Liver (tissue), 9 donors: ENCODE results near the gene SPINK1. TPM values are rescaled to one million over a fixed set of nuclear protein-coding genes. Genes with fewer than 3 reads are reported as not detected.

Experiments used
- DNase-seq: peaks from one replicate; pipeline ENCODE4 v3.0.0-alpha.2; 2017; ENCODE audit warnings: low spot score
- H3K27ac ChIP-seq, 2 donors: one replicate each; pipeline ENCODE4 v1.7.0; 2013; ENCODE audit warnings: inconsistent platforms in 2 of 2, low read length in 2 of 2, control low read depth in 1 of 2, low read depth in 1 of 2, mild to moderate bottlenecking in 1 of 2
- H3K27me3 ChIP-seq, 4 donors: one replicate each; pipeline versions ENCODE4 v1.6.1 to v1.7.0; 2013; ENCODE audit warnings: low read length in 3 of 4, inconsistent platforms in 1 of 4, mild to moderate bottlenecking in 1 of 4, moderate library complexity in 1 of 4; ENCODE audit not compliant: control insufficient read depth in 4 of 4, insufficient read depth in 4 of 4
- H3K36me3 ChIP-seq, 4 donors: one replicate each; pipeline versions ENCODE4 v1.6.1 to v1.7.0; 2013; ENCODE audit warnings: low read length in 3 of 4, mild to moderate bottlenecking in 3 of 4, low read depth in 1 of 4, moderate library complexity in 1 of 4; ENCODE audit not compliant: control insufficient read depth in 4 of 4, insufficient read depth in 3 of 4
- H3K4me1 ChIP-seq, 4 donors: one replicate each; pipeline versions ENCODE4 v1.6.1 to v1.7.0; 2013; ENCODE audit warnings: low read length in 3 of 4, mild to moderate bottlenecking in 3 of 4, moderate library complexity in 1 of 4; ENCODE audit not compliant: control insufficient read depth in 4 of 4, insufficient read depth in 4 of 4
- H3K4me3 ChIP-seq, 3 donors: one replicate each; pipeline versions ENCODE4 v1.6.1 to v1.7.0; 2013; ENCODE audit warnings: low read length in 3 of 3, control low read depth in 1 of 3, low read depth in 1 of 3, mild to moderate bottlenecking in 1 of 3
- H3K9ac ChIP-seq, 2 donors: one replicate each; pipeline ENCODE4 v1.7.0; 2013; ENCODE audit warnings: low read length in 2 of 2, mild to moderate bottlenecking in 2 of 2, moderate library complexity in 2 of 2, control low read depth in 1 of 2, low read depth in 1 of 2
- H3K9me3 ChIP-seq, 4 donors: one replicate each; pipeline versions ENCODE4 v1.6.1 to v1.7.0; 2013; ENCODE audit warnings: low read length in 3 of 4; ENCODE audit not compliant: control insufficient read depth in 4 of 4
- EGR1 ChIP-seq, 2 donors: IDR thresholded peaks; 2 replicates each; pipeline ENCODE4 v1.6.1; 2016 to 2018; ENCODE audit warnings: antibody characterized with exemption in 2 of 2, low read depth in 2 of 2
- FOXA1 ChIP-seq: IDR thresholded peaks from 2 replicates; pipeline ENCODE4 v1.6.1; 2016; ENCODE audit warnings: antibody characterized with exemption
- FOXA2 ChIP-seq: IDR thresholded peaks from 2 replicates; pipeline ENCODE4 v1.6.1; 2016; ENCODE audit warnings: antibody characterized with exemption
- GABPA ChIP-seq, 2 donors: IDR thresholded peaks in 1 of 2; conservative IDR thresholded peaks in 1 of 2; 2 replicates each; pipeline ENCODE4 v1.6.1; 2016; ENCODE audit warnings: antibody characterized with exemption in 2 of 2, mild to moderate bottlenecking in 1 of 2, moderate library complexity in 1 of 2
- HNF4A ChIP-seq, 2 donors: conservative IDR thresholded peaks; 2 replicates each; pipeline ENCODE4 v1.6.1; 2016; ENCODE audit warnings: antibody characterized with exemption in 2 of 2, mild to moderate bottlenecking in 2 of 2
- HNF4G ChIP-seq: IDR thresholded peaks from 2 replicates; pipeline ENCODE4 v1.6.1; 2016; ENCODE audit warnings: antibody characterized with exemption
- JUND ChIP-seq, 2 donors: IDR thresholded peaks; 2 replicates each; pipeline ENCODE4 v1.6.1; 2016; ENCODE audit warnings: antibody characterized with exemption in 2 of 2
- NR2F2 ChIP-seq: IDR thresholded peaks from 2 replicates; pipeline ENCODE4 v1.6.1; 2016; ENCODE audit warnings: antibody characterized with exemption
- RAD21 ChIP-seq, 2 donors: IDR thresholded peaks; 2 replicates each; pipeline ENCODE4 v1.6.1; 2016; ENCODE audit warnings: antibody characterized with exemption in 2 of 2, mild to moderate bottlenecking in 2 of 2
- RXRA ChIP-seq, 2 donors: IDR thresholded peaks; 2 replicates each; pipeline ENCODE4 v1.6.1; 2017 to 2018; ENCODE audit warnings: antibody characterized with exemption in 2 of 2, mild to moderate bottlenecking in 1 of 2
- SP1 ChIP-seq: IDR thresholded peaks from 2 replicates; pipeline ENCODE4 v1.6.1; 2018; ENCODE audit warnings: antibody characterized with exemption, mild to moderate bottlenecking
- TAF1 ChIP-seq: conservative IDR thresholded peaks from 2 replicates; pipeline ENCODE4 v1.6.1; 2016; ENCODE audit warnings: antibody characterized with exemption, mild to moderate bottlenecking
- YY1 ChIP-seq: IDR thresholded peaks from 2 replicates; pipeline ENCODE4 v1.6.1; 2016; ENCODE audit warnings: antibody characterized with exemption, mild to moderate bottlenecking
- WGBS: extraction: QIAGEN DNeasy Blood & Tissue Kit; methylation state at CpG from one replicate; pipeline ENCODE4 v1.1.7; 2013; 5-methylcytosine and 5-hydroxymethylcytosine counted together
- polyA plus RNA-seq, 2 donors: library from polyadenylated mRNA; stranded (reverse) in 1 of 2; unstranded in 1 of 2; fragments of 200-250 nt in 1 of 2; fragments of >200 nt in 1 of 2; fragmentation: Nextera tagmentation in 1 of 2; extraction: Ambion mirVana in 1 of 2; gene quantifications; one replicate each; pipeline versions ENCODE4 v1.2.1 to v1.2.3, GENCODE V29; 2013 to 2015
- total RNA-seq, 2 donors: library from RNA; depleted of rRNA; stranded (reverse); fragments of >200 nt; gene quantifications; one replicate each; pipeline ENCODE4 v1.2.3, GENCODE V29; 2014
- TF ChIP-seq, protein P1 (sequence below): IDR thresholded peaks from 2 replicates; pipeline ENCODE4 v1.6.1; 2016; ENCODE audit warnings: antibody characterized with exemption
- TF ChIP-seq, protein P2 (sequence below): IDR thresholded peaks from 2 replicates; pipeline ENCODE4 v1.6.1; 2016; ENCODE audit warnings: antibody characterized with exemption
- TF ChIP-seq, protein P3 (sequence below): IDR thresholded peaks from 2 replicates; pipeline ENCODE4 v1.6.1; 2016; ENCODE audit warnings: antibody characterized with exemption
- TF ChIP-seq, protein P4 (sequence below): fragments of 150-350 bp; IDR thresholded peaks from 2 replicates; pipeline ENCODE4 v1.5.1; 2017; ENCODE audit warnings: improper control_type of control experiment, low read depth, low read length; ENCODE audit not compliant: missing input control
- TF ChIP-seq, protein P5 (sequence below): IDR thresholded peaks from 2 replicates; pipeline ENCODE4 v1.6.1; 2016; ENCODE audit warnings: antibody characterized with exemption, mild to moderate bottlenecking
- donor health status: healthy.
- donor health status: healthy.
- donor health status: healthy.
- donor health status: healthy.
- donor health status: healthy.

SPINK1 gene
- total and polyA plus RNA-seq, 4 donors = 0.33 to 2,026 (median 116) TPM

DNA sequence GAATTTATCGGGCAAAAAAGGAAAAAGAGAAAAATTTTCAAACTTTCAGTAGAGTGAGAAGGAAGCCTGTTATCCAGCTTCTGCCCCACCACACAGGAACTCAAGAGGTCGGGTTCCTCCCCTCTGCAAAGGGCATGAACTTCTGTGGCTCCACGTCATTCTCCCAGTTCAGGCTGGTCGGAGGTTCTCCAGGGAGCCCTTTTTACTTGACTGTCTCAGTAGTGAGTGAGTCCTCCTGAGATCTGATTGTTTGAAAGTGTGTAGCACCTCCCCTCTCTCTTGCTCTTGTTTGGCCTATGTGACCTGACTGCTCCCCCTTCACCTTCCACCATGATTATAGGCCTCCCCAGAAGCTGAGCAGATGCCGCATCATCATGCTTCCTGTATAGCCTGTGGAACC, 9.7 kb downstream of the SPINK1 start:
- no peak overlapping the region for H3K9ac ChIP-seq
- no peaks in the 10 kb centered on the region for H3K27me3 ChIP-seq
- peaks cover 0 to 11% (median 4%) of the 10 kb centered on the region in 4 donors for H3K4me1 ChIP-seq
- WGBS = 91% methylated on average over 5 of the region's 5 CpGs
- no peaks in the 10 kb centered on the region for H3K9me3 ChIP-seq
- no peak for TF ChIP-seq HNF4A (conservative IDR thresholded peaks at IDR 0.05)
- no peak for TF ChIP-seq GABPA (IDR thresholded peaks at IDR 0.05 in 1 of 2, conservative IDR thresholded peaks at IDR 0.05 in 1 of 2)
- TF ChIP-seq HNF4G = no peak
- TF ChIP-seq FOXA2 = no peak
- TF ChIP-seq FOXA1 = no peak
- TF ChIP-seq, protein P1, sequence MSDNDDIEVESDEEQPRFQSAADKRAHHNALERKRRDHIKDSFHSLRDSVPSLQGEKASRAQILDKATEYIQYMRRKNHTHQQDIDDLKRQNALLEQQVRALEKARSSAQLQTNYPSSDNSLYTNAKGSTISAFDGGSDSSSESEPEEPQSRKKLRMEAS = no peak
- TF ChIP-seq, protein P2, sequence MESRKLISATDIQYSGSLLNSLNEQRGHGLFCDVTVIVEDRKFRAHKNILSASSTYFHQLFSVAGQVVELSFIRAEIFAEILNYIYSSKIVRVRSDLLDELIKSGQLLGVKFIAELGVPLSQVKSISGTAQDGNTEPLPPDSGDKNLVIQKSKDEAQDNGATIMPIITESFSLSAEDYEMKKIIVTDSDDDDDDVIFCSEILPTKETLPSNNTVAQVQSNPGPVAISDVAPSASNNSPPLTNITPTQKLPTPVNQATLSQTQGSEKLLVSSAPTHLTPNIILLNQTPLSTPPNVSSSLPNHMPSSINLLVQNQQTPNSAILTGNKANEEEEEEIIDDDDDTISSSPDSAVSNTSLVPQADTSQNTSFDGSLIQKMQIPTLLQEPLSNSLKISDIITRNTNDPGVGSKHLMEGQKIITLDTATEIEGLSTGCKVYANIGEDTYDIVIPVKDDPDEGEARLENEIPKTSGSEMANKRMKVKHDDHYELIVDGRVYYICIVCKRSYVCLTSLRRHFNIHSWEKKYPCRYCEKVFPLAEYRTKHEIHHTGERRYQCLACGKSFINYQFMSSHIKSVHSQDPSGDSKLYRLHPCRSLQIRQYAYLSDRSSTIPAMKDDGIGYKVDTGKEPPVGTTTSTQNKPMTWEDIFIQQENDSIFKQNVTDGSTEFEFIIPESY = no peak
- TF ChIP-seq SP1 = no peak
- TF ChIP-seq RAD21 (IDR thresholded peaks at IDR 0.05) = no peak
- TF ChIP-seq, protein P3, sequence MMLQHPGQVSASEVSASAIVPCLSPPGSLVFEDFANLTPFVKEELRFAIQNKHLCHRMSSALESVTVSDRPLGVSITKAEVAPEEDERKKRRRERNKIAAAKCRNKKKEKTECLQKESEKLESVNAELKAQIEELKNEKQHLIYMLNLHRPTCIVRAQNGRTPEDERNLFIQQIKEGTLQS = no peak
- no peak for TF ChIP-seq JUND (IDR thresholded peaks at IDR 0.05)
- no peak for TF ChIP-seq NR2F2
- no peak for TF ChIP-seq RXRA (IDR thresholded peaks at IDR 0.05)
- TF ChIP-seq, protein P4, sequence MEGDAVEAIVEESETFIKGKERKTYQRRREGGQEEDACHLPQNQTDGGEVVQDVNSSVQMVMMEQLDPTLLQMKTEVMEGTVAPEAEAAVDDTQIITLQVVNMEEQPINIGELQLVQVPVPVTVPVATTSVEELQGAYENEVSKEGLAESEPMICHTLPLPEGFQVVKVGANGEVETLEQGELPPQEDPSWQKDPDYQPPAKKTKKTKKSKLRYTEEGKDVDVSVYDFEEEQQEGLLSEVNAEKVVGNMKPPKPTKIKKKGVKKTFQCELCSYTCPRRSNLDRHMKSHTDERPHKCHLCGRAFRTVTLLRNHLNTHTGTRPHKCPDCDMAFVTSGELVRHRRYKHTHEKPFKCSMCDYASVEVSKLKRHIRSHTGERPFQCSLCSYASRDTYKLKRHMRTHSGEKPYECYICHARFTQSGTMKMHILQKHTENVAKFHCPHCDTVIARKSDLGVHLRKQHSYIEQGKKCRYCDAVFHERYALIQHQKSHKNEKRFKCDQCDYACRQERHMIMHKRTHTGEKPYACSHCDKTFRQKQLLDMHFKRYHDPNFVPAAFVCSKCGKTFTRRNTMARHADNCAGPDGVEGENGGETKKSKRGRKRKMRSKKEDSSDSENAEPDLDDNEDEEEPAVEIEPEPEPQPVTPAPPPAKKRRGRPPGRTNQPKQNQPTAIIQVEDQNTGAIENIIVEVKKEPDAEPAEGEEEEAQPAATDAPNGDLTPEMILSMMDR = no peak
- TF ChIP-seq, protein P5, sequence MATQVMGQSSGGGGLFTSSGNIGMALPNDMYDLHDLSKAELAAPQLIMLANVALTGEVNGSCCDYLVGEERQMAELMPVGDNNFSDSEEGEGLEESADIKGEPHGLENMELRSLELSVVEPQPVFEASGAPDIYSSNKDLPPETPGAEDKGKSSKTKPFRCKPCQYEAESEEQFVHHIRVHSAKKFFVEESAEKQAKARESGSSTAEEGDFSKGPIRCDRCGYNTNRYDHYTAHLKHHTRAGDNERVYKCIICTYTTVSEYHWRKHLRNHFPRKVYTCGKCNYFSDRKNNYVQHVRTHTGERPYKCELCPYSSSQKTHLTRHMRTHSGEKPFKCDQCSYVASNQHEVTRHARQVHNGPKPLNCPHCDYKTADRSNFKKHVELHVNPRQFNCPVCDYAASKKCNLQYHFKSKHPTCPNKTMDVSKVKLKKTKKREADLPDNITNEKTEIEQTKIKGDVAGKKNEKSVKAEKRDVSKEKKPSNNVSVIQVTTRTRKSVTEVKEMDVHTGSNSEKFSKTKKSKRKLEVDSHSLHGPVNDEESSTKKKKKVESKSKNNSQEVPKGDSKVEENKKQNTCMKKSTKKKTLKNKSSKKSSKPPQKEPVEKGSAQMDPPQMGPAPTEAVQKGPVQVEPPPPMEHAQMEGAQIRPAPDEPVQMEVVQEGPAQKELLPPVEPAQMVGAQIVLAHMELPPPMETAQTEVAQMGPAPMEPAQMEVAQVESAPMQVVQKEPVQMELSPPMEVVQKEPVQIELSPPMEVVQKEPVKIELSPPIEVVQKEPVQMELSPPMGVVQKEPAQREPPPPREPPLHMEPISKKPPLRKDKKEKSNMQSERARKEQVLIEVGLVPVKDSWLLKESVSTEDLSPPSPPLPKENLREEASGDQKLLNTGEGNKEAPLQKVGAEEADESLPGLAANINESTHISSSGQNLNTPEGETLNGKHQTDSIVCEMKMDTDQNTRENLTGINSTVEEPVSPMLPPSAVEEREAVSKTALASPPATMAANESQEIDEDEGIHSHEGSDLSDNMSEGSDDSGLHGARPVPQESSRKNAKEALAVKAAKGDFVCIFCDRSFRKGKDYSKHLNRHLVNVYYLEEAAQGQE = no peak
- TF ChIP-seq TAF1 = no peak
- no peak for TF ChIP-seq YY1
- no peak for TF ChIP-seq EGR1 (IDR thresholded peaks at IDR 0.05; ENCODE audit: low read depth in 2 of 2)
- no peak overlapping the region for H3K4me3 ChIP-seq
- no peak for DNase-seq
- no peak overlapping the region for H3K27ac ChIP-seq
- no peaks in the 10 kb centered on the region for H3K36me3 ChIP-seq
